ENCODE results near the gene SNX27.
"Not testable (repeated sequence)": the region's sequence is repeated elsewhere in the genome, so short reads cannot be mapped to it uniquely, and the experiment has no call there.

The SNX27 gene

DNA sequence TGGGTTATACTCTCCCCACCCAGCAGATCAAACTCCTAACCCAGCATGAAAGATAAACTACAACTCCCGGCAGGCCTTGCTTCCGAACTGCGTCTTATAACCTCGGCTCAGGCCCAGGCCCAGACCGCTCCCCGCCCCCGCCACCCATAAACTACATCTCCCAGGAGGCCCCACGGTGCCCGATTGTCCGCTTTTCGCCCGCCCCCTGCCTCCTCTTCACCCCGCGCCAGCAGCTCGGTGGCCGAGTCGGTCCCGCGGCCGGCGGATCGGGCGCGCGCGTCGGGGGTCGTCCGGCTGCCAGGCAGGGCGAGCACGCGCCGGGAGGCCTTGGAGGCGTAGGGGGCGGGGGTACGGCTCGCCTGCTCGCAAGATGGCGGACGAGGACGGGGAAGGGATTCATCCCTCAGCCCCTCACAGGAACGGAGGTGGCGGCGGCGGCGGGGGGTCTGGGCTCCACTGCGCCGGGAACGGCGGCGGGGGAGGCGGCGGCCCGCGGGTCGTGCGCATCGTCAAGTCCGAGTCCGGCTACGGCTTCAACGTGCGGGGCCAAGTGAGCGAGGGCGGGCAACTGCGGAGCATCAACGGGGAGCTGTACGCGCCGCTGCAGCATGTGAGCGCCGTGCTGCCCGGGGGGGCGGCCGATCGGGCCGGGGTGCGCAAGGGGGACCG, at the start of gene SNX27:
TSS of gene SNX27 (plus strand) at position 219 of the 669 bp plus-strand sequence. CDS start at position 371, 152 bp downstream.
- peak; percentile 87 for DNase-seq (ENCODE audit: low spot score)

DNA sequence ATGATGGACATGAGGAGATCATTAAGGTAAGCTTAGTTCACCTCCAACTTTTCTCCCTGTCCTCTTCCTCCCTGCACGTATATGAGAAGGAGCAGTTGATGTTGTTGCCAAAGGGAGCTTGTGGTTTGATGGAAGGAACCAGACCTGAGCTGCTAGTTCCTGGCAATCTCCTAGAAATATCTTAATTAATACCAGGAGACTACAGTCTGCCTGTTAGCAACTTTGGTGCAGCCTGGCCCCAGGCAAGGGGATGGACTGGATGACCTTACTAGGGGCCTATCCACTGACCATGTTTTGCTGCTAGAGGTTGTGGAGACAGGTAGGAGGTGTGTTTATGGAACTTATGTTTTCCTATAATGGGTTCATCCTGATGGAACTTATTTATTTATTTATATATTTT, 49.2 kb upstream of the SNX27 start:
- DNase-seq (ENCODE audit: low spot score), result no peak

DNA sequence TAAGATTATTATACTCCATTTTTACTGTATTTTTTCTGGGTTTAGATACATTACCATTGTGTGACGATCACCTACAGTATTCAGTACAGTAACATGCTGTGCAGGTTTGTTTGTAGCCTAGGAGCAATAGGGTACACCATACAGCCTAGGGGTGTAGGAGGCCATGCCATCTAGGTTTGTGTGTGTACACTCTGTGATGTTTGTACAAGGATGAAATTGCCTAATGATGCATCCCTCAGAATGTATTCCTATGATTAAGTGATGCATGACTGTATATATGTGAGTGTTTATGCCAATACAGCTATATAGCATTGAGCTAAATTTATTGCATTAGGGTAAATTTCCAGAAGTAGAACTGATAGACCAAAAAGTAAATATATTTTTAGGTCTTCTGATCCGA, 48.5 kb upstream of the SNX27 start:
- DNase-seq (ENCODE audit: low spot score), result no peak

DNA sequence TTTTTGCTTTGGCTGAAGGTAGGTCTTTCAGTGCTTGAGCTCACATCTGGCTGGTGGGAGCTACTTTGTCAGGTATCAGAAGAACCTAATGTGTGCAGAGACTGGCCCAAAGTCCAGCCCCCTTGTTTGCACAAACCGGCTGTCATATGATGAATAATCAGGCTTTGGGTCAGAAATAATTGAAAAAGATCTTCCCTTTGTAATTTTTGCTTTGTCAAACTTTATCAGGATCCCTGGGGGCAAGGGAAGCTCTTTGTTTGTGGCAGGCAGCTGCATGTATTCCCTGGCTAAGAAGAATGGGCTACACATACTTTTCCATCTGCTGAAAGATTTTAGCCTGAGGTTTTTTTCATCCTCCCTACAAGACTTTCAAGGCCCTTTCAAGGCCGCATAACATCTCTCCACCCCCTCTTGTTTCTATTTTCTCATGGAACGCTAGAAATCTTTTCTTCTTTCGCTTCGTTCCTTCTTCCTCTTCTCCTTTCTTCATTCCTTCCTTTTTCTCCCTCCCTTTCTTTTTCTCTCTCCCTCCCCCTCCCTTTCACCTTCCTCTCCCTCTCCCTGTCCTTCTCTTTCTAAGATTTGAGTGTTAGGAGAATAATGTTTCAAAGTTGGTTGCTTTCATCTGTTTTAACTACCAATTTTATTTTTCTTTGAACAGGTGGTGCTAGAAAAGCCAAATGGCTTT, 46.2 kb upstream of the SNX27 start:
- no peak for DNase-seq (ENCODE audit: low spot score)

DNA sequence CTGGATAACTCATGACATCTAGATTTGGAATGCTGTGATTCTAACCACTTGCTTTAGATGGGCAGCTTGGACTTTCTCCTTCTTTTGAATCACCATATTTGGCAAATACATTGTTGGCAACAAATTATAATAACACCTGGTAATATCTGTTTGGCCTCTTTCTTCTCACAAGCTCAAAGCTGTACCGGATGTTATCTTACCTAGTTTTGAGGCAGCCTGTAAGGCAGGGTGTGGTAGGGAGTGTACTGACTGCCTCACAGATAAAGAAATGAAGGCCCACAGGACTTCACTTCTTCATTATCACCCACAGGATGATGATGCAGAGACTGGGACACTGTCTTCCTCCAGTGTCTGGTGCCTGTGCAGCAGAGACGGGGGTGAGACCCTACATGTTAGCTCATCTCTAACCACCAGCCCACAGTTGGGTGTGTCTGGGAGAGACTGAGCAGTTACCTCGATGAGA, 43.2 kb upstream of the SNX27 start:
- no peak for DNase-seq (ENCODE audit: low spot score)

DNA sequence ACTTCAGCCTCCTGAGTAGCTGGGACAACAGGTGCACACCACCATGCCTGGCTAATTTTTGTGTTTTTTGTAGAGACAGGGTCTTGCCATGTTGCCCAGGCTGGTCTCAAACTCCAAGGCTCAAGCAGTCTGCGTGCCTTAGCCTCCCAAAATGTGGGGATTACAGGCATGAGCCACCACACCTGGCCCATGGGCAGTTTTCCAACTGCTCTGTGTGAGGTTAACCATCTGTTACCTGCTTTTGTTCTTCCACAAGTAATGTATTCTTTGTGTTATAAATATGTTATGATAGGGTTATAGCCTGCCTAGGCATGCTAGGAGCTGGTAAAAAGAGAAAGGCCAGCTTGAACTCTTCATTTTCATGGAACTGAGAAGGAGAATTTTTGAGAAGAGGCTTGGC, 41.0 kb upstream of the SNX27 start:
- DNase-seq (ENCODE audit: low spot score), result no peak

DNA sequence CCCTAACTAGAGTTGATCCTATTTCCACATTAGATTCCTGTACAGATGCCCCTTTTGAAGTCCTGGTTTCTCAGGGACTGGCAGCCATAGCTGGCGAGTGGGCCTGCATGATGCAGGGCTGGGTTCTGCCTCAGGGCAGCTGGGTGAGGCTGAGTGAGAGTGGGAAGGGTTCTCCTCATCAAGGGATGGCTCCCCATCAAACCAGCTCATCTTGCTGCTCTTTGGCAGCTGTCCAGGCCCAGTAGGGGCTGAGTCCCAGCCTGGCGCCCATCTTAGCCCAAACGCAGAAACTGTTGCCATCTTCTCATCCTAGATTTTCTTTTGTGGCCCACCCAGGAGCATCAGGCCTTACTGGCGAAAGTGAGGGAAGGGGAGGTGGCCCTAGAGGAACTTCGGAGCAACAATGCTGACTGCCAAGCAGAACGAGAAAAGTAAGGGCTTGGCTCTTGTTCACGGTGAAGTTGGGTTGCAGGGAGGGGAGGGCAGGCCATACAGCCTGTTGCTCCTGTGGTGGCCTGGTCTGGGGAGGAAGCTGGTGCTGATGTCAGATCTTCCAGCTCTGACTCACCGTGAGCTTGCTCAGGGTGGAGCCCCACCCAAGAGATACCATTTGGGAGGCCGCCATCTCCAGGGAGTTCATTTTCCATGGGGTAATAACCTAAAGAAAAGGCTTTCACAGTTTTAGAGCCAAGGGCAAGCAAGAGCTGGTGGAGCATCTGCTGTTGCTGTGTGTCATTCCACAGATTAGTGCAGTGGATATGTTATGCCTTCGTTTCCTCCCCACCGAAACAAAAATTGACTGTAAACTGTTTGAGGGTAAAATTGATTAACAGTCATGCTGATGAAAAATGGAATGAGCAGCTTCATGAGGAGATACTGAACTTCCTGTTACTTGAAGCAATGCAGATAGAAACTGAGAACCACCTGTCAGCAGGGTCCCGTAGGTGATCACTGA, 37.0 kb upstream of the SNX27 start:
- DNase-seq (ENCODE audit: low spot score), result no peak

DNA sequence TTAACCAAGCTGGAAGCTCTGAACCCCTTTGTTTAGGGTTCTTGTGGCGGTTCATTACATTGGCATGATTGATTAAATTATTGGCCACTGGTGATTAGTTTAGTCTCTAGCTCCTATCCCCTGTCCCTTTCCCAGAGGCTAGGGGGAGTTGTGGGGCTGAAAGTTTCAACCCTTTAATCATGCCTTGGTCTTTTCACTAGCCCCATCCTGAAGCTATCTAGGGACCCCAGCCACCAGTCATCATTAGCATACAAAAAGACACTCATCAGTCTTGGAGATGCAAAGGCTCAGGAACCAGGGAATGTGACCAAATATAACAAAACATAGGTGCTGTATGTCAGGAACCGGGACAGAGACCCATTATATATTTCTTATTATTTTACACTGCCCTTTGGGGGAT, 34.7 kb upstream of the SNX27 start:
- no peak for DNase-seq (ENCODE audit: low spot score)

DNA sequence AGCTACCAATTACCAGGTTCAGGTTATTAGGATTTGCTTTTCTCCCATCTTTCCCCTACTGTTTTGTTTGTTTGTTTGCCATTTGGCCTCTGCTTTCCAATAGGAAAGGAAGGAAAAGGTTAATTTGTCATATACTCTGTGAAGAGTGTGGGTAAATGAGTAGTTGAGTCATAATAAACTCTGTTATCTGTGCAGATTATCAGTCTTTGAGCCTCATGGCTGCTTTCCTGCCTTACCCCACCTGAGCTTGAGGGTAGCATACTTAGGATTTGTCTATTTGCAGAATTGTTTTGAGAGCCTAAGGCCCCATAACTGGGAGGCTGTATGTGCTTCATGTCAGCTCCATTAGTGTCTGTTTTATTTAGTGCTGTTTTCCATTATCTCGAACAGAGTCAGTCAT, 32.9 kb upstream of the SNX27 start:
- DNase-seq (ENCODE audit: low spot score), result no peak

DNA sequence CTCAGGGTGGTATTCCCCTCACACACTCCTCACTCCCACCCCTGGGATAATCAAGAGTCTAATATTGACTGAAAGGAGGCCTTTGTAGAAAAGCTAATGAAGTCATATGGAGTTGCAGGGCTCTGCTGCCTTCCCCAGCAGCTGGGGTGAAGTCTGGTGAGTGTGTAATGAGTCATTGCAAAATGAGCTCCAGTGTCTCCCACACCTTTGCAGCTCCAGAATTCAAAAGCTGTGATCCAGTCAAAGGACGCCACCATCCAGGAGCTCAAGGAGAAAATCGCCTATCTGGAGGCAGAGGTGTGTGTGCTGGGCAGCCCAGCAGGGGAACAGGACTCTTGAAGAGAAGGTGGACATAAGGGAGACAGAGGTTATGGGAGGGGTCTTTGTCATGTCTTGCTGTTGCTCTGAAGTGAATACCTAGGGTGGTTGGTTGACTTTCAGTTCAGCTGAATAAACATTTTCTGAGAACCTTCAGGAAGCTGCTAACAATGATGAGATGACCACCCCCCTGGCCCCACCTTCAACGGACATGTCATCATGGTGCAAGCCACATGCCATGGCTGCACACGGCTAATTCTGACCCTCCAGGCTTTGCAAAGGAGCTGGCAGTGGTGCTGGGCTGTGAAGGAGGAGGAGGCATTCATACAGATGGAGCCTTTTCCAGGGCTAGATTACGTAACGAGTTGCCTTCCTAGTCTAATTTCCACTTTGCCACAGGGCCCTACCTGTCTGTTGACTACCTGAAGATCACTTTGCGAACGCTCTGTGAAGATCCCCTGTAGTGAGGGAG, 32.2 kb upstream of the SNX27 start:
- no peak for DNase-seq (ENCODE audit: low spot score)

DNA sequence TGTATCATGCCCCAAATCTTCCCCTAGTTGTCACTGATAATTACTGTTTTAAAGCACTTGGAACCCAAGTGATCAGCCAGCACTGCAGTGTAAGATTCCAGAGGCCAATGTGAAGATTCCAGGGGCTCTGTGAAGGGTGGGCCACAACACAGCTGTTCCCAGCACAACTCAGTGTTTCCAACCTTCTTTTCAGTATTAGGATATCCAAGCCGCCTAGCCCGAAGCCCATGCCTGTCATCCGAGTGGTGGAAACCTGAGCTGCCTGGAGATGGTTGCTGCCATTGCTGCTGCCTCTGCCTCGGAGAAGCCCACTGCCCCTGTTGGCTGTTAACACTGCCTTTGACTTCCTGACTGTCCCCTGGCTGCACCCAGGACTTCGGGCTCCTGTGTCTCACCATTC, 30.4 kb upstream of the SNX27 start:
- no peak for DNase-seq (ENCODE audit: low spot score)

DNA sequence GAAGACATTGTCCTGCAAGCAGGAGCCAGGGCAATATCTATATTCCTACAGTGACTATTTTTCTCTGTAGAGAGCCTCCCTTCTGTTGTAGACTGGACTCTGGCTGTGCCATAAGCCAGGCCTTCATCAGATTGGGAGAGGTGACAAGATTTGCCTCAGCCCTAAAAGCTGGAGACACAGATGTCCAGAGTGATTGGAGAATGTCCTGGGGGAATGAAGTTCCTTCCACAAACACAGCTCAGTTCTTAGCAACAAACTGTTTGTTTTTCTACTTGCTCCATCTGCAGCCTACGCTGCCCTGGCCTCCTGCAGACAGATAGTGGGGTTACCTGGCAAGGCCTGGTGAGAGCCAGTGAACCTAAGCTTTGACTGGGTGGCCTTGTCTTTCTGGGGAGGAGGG, 29.9 kb upstream of the SNX27 start:
- DNase-seq (ENCODE audit: low spot score), result no peak

DNA sequence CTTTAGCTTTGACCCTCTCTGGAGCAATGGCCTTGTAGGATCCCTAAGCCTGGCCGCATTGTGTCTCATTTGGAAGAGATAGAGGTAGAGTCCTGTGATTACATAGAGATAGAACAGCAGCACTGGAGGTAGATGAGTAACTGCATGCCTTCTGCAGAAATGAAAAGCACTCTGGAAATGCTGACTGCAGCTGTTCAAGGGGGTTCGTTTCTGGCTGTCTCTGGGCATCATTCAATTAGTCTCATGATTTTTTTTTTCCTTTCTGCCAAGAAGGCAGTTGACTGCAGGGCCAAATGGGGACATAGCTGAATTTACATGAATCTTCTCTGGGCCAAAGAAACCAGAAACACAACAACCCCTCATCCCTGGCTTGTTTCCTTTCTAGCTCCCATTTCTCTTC, 28.1 kb upstream of the SNX27 start:
- no peak for DNase-seq (ENCODE audit: low spot score)

DNA sequence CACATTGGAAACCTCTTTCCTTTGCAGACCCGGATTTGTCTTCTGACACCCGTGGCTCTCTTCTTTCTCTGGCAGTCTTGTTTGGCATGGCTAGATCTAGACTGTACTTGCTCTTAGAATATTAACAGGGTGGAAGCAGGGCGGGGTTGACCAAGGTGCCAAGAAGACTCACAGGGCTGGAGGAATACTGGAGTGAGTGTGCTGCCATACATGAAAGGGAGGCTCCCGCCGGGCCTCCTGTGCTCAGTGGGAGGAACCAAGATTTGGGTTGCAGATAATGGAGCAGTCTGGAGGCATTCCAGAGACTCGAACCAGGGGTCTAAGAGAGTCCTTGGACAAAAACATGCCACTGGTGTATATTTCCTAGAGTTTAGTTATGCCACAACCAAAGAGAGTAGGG, 27.6 kb upstream of the SNX27 start:
- no peak for DNase-seq (ENCODE audit: low spot score)

DNA sequence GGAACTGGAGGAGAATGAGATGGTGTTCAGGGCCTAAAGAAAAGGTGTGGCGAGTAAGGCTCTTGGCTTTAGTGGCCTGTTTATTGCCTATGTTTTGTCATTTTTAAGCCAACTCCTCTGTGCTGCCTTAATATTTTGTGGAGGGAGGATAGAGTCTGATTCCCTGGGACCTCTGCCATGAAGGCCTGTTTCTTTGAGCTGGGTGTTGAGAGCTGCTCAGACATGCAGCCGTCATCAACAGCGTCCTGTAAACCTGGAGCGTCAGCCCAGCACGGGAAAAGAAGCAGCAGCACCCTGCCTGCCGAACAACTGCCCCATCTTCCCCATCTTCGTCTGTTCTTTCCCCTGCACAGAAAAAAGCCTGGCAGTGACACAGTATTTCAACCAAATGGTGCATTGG, 27.1 kb upstream of the SNX27 start:
- DNase-seq (ENCODE audit: low spot score), result no peak

DNA sequence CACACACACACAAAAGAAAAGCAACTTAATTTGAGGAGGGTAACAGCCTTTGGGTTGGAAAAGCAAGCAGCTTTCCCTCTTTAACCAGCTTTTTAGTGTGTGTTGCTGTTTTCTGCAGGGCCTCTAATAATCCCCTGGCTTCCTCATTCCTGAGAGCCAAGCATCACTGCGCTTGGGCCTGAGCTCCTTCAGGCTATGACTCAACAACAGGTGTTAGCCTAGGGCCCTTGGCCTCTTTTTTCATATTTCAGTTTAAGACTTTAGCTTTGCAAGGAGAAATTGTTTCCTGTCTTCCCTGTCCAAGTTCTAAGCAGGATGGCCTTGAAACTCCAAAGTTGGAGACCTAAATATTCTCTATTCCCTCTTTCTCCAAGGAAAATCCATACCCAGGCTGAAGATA, 26.2 kb upstream of the SNX27 start:
- no peak for DNase-seq (ENCODE audit: low spot score)

DNA sequence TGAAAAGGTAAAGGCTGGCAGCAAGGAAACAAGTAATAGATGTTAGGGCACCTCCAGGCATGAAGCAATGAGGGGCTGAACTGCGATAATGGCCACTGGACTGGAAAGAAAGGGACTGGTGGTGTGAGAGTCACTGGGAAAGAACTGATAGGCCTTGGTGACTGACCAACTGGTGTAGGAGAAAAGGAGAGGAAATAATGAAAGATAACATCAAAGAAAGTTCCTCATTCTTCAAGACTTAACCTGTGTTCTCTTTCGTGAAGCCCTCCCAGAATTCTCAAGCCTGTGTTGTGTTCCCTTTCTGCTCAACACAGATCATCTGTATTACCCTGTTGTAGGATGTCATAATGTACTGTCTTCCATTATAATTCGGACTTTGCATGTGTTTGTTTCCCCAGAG, 20.9 kb upstream of the SNX27 start:
- DNase-seq (ENCODE audit: low spot score), result no peak

DNA sequence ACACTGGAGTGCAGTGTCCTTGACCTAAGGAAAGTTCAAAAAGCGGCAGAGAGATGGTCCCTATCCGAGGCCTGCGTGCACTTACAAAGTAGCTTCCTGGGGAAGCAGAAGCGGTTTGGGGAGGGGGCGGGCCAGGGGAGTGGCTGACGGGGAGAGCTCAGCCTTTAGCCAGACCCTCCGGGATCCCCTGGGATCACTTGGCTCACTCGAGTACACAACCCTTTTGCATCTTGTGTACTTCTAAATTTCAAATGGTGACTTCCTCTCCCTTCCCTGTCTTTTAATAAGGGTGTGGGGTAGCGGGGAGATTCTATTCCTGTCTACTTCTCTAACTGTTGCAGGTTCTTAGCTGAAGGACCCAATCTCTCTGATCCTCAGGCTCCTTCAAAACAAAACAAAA, 18.1 kb upstream of the SNX27 start:
- no peak for DNase-seq (ENCODE audit: low spot score)

DNA sequence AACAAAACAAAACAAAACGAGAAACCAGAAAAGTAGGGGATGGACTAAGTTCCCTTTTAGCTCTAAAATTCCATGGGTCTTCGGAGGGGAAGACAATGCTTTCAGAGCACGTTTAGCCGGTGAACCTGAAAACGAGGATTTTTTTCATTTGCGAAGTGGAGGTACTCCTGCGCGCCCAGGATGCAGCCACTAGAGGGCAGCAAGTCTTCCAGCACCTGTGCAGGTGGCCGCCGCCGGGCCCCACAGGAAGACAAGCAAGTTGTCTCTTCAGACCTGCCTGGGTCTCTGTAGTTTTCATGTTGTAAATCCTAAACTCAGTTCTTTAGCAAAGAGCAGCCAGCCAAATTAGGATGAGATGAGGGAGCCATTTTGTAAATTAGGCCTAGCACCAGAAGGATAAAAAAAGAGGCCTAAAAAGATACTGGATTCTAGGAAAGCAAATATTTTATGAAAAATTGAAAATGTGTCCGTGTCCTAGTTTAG, 17.7 kb upstream of the SNX27 start:
- peak; percentile 85 for DNase-seq (ENCODE audit: low spot score)

DNA sequence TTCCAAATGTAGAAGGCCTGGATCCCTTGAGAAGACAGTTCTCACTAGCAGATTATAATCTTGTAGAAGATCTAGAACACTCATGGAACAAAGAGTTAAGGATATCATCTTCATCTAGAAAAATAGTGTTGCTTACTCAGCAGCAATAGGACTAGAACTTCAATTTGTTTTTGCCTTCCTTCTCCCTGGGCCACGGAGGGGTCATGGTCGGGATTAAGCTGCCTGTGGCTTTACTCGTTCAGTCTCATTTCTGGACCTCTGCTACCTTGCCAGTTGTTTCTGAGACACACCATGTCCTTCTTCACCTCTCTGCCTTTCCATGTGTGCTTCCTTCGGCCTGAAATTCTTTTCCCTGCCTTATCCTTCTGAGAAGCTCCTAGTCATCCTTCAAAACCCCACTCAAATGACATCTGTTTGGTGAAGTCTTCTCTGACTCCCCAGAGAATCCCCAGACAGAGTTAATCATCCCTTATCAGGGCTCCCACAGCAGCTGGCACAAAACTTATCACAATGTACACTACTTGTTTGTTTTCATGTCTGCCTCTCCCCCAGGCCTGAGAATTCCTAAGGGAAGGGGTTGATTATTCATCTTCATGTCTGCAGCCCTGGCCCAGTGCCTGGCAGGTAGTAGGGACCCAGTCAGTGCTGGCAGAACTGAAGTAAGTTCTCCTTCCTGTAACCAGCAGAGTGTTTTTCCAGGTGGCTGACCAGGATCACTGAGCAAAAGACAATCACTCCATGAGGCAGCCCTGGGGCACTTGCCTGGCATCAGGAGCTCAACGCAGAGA, 15.5 kb upstream of the SNX27 start:
- DNase-seq (ENCODE audit: low spot score), result no peak

DNA sequence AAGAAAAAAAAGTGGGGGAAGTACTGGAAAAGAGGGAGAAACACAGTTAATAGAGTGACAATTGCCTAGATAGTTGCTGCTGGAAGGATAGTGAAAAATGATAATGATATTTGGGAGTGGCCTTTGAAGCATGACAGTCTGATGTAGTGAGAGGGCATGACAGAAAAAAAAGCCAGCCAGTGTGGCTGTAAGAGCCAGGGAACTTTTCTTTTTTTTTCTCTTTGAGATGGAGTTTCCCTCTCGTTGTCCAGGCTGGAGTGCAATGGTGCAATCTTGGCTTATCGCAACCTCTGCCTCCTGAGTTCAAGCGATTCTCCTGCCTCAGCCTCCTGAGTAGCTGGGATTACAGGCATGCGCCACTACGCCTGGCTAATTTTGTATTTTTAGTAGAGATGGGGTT, 9.3 kb upstream of the SNX27 start:
- DNase-seq (ENCODE audit: low spot score), result not testable (repeated sequence)
